Neural crest cell (in vitro differentiated cells): ENCODE results near the gene SPSB4. TPM values are rescaled to one million over a fixed set of nuclear protein-coding genes. Genes with fewer than 3 reads are reported as not detected.

Source experiments
- DNase-seq: peaks from one replicate; pipeline ENCODE4 v3.0.0; 2021; ENCODE audit warnings: low read depth, mixed read lengths, low spot score
- H3K27ac Mint-ChIP-seq: one replicate; pipeline ENCODE4 v1.8.0; 2021; ENCODE audit warnings: mild to moderate bottlenecking, mixed read lengths; ENCODE audit not compliant: unreplicated experiment
- H3K27me3 Mint-ChIP-seq: 2 replicates; pipeline ENCODE4 v1.8.0; 2021; ENCODE audit warnings: low read depth, mild to moderate bottlenecking, mixed read lengths
- H3K36me3 Mint-ChIP-seq: 2 replicates; pipeline ENCODE4 v1.8.0; 2021; ENCODE audit warnings: low read depth, mild to moderate bottlenecking, mixed read lengths
- H3K4me1 Mint-ChIP-seq: 2 replicates; pipeline ENCODE4 v1.8.0; 2021; ENCODE audit warnings: mixed read lengths
- H3K4me3 Mint-ChIP-seq: one replicate; pipeline ENCODE4 v1.8.0; 2021; ENCODE audit warnings: mild to moderate bottlenecking, mixed read lengths
- H3K9me3 Mint-ChIP-seq: 2 replicates; pipeline ENCODE4 v1.8.0; 2021; ENCODE audit warnings: mixed read lengths
- CTCF ChIP-seq: fragments of 200-600 bp; sonication (generic); conservative IDR thresholded peaks from 2 replicates; pipeline ENCODE4 v1.5.0; 2021; ENCODE audit warnings: antibody characterized with exemption, mild to moderate bottlenecking
- total RNA-seq: library from RNA; stranded (reverse); gene quantifications from 2 replicates; pipeline ENCODE4 v1.2.1, GENCODE V29; 2021

The SPSB4 gene
- total RNA-seq, 1 donor from 2014 or later = 35.1 TPM

GRCh38 chr3:141087778-141088130 is 36.6 kb downstream of the SPSB4 start:
- H3K4me3 Mint-ChIP-seq = no peak overlapping the region
- no peak overlapping the region for H3K27ac Mint-ChIP-seq
- H3K27me3 Mint-ChIP-seq = no peaks in the 10 kb centered on the region
- H3K4me1 Mint-ChIP-seq = peaks cover 83% of the 10 kb centered on the region
- no peak for DNase-seq
- no peaks in the 10 kb centered on the region for H3K9me3 Mint-ChIP-seq
- no peaks in the 10 kb centered on the region for H3K36me3 Mint-ChIP-seq
- TF ChIP-seq CTCF = no peak

GRCh38 chr3:141089339-141090152 is 38.4 kb downstream of the SPSB4 start:
- Mint-ChIP-seq H3K9me3 (no peaks in the 10 kb centered on the region), H3K4me3 (no peak overlapping the region), H3K27me3 (no peaks in the 10 kb centered on the region), H3K4me1 (peaks cover 83% of the 10 kb centered on the region), H3K27ac (no peak overlapping the region), H3K36me3 (no peaks in the 10 kb centered on the region)
- no peak for DNase-seq
- TF ChIP-seq CTCF = no peak

- Mint-ChIP-seq H3K27ac (no peak overlapping the region), H3K36me3 (peaks cover 4% of the 10 kb centered on the region)
Observed at GRCh38 chr3:141091426-141091825, 40.3 kb downstream of the SPSB4 start.

GRCh38 chr3:141092663-141093062 is 41.5 kb downstream of the SPSB4 start:
- no peak for TF ChIP-seq CTCF
- H3K4me1 Mint-ChIP-seq = peaks cover 76% of the 10 kb centered on the region
- peak overlapping the region; percentile 21 for H3K4me3 Mint-ChIP-seq
- peaks cover 4% of the 10 kb centered on the region for H3K36me3 Mint-ChIP-seq
- no peak overlapping the region for H3K27ac Mint-ChIP-seq
- no peak for DNase-seq
- no peaks in the 10 kb centered on the region for H3K9me3 Mint-ChIP-seq
- no peaks in the 10 kb centered on the region for H3K27me3 Mint-ChIP-seq

More at GRCh38 chr3:141091426-141091825, 40.3 kb downstream of the SPSB4 start:
- Mint-ChIP-seq H3K4me3 (peak overlapping the region; percentile 21), H3K9me3 (no peaks in the 10 kb centered on the region), H3K27me3 (no peaks in the 10 kb centered on the region), H3K4me1 (peaks cover 83% of the 10 kb centered on the region)
- TF ChIP-seq CTCF = no peak
- DNase-seq = no peak

GRCh38 chr3:141093397-141093796 is 42.2 kb downstream of the SPSB4 start:
- Mint-ChIP-seq H3K9me3 (no peaks in the 10 kb centered on the region), H3K36me3 (peaks cover 4% of the 10 kb centered on the region), H3K4me3 (peak overlapping the region; percentile 21), H3K27ac (no peak overlapping the region), H3K27me3 (no peaks in the 10 kb centered on the region), H3K4me1 (peaks cover 71% of the 10 kb centered on the region)
- no peak for TF ChIP-seq CTCF
- no peak for DNase-seq
